HFF-Myc (cell line): ENCODE results near the gene STON2.
"Not testable (repeated sequence)": the region's sequence is repeated elsewhere in the genome, so short reads cannot be mapped to it uniquely, and the experiment has no call there.

ENCODE experiments used
- DNase-seq: peaks from one replicate; pipeline ENCODE4 v3.0.0-alpha.2; 2011; ENCODE audit warnings: low read depth; ENCODE audit errors: extremely low read depth
- H3K4me3 ChIP-seq: replicated peaks from 2 replicates; pipeline ENCODE4 v1.5.1; 2011; ENCODE audit warnings: low read depth, mild to moderate bottlenecking, control low read depth, low read length
- TF ChIP-seq, protein P1 (sequence below): IDR thresholded peaks from 2 replicates; pipeline ENCODE4 v1.5.1; 2012; ENCODE audit warnings: mild to moderate bottlenecking, low read depth, low read length, control low read depth; ENCODE audit errors: missing control alignments

STON2 gene

GRCh38 chr14:81388336-81388735, 11.8 kb downstream of the STON2 start:
- DNase-seq = no peak
- TF ChIP-seq, protein P1, sequence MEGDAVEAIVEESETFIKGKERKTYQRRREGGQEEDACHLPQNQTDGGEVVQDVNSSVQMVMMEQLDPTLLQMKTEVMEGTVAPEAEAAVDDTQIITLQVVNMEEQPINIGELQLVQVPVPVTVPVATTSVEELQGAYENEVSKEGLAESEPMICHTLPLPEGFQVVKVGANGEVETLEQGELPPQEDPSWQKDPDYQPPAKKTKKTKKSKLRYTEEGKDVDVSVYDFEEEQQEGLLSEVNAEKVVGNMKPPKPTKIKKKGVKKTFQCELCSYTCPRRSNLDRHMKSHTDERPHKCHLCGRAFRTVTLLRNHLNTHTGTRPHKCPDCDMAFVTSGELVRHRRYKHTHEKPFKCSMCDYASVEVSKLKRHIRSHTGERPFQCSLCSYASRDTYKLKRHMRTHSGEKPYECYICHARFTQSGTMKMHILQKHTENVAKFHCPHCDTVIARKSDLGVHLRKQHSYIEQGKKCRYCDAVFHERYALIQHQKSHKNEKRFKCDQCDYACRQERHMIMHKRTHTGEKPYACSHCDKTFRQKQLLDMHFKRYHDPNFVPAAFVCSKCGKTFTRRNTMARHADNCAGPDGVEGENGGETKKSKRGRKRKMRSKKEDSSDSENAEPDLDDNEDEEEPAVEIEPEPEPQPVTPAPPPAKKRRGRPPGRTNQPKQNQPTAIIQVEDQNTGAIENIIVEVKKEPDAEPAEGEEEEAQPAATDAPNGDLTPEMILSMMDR = no peak
- no peak overlapping the region for H3K4me3 ChIP-seq

DNA sequence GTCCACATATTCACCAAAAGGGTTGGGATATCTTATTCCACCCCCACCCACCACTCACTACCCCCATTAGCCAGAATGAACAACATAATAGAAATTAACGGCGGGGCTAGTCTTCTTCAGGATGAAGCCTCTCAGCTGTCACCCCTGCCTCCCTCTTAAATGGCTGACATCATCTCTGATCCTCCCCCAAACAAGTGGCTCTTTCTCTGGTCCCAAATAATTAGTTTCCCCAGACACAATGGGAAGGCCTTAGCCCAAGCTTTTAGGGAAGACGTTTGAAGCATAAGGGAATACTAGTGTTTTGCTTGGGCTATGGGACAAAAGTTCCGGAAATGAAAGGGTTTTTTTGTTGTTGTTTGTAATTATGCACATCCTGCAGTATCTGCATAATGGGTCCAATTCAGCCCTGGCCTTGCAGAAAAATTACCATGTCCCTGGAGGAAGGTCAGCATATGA, 13.8 kb downstream of the STON2 start:
- H3K4me3 ChIP-seq = no peak overlapping the region
- no peak for DNase-seq
- TF ChIP-seq, protein P1 = no peak

- TF ChIP-seq, protein P1 = no peak
- no peak for DNase-seq
- H3K4me3 ChIP-seq = no peak overlapping the region
Measured at GRCh38 chr14:81385886-81386285, 14.2 kb downstream of the STON2 start.

DNA sequence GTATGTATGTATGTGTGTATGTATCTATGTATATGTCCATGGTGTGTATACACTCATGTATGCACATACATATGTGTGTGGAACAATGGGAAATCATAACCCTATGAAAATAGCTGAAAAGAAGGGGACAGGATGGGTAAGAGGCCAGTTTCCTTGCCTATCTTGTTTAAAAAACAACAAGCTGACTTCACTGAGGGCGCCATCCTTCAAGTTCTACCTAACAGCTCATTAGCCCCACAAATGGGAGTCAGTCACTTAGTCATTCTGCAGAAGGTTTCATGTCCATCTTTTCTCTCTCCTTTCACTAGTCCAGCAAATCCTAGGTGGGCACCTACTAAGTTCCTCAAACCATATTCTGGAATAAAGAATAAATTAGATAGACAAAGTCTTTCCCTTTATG, 14.7 kb downstream of the STON2 start:
- no peak overlapping the region for H3K4me3 ChIP-seq
- TF ChIP-seq, protein P1 = no peak
- no peak for DNase-seq

- no peak overlapping the region for H3K4me3 ChIP-seq
- TF ChIP-seq, protein P1 = no peak
- no peak for DNase-seq
Measured at GRCh38 chr14:81384900-81385299, 15.2 kb downstream of the STON2 start.

- no peak for DNase-seq
- TF ChIP-seq, protein P1 = no peak
- H3K4me3 ChIP-seq = no peak overlapping the region
Measured at GRCh38 chr14:81382517-81383225, 17.5 kb downstream of the STON2 start.

GRCh38 chr14:81380009-81380408, 20.1 kb downstream of the STON2 start:
- DNase-seq, H3K4me3 ChIP-seq: not testable (repeated sequence)
